ENCODE measurements around the gene HBG2.

Gene HBG2

GRCh38 chr11:5281596-5281995 lies 27.0 kb upstream of the HBG2 start:
- DNase-seq (ENCODE audit: low read depth): no peak
- H3K4me3 ChIP-seq (ENCODE audit: low read length): no peak overlapping the region
- no peak for TF ChIP-seq CTCF (IDR thresholded peaks at IDR 0.05; ENCODE audit: insufficient read depth, low read depth, low read length, missing control alignments)

- TF ChIP-seq CTCF (IDR thresholded peaks at IDR 0.05; ENCODE audit: insufficient read depth, low read depth, low read length, missing control alignments): no peak
- DNase-seq (ENCODE audit: low read depth): peak; percentile 99
- H3K4me3 ChIP-seq (ENCODE audit: low read length): no peak overlapping the region
These were observed 26.1 kb upstream of the HBG2 start for GRCh38 chr11:5280582-5281102.

GRCh38 chr11:5279471-5280090 lies 25.0 kb upstream of the HBG2 start:
- no peak for TF ChIP-seq CTCF (IDR thresholded peaks at IDR 0.05; ENCODE audit: insufficient read depth, low read depth, low read length, missing control alignments)
- DNase-seq (ENCODE audit: low read depth): no peak
- no peak overlapping the region for H3K4me3 ChIP-seq (ENCODE audit: low read length)

GRCh38 chr11:5277807-5278382 lies 23.3 kb upstream of the HBG2 start:
- TF ChIP-seq CTCF (IDR thresholded peaks at IDR 0.05; ENCODE audit: insufficient read depth, low read depth, low read length, missing control alignments): no peak
- DNase-seq (ENCODE audit: low read depth): no peak
- H3K4me3 ChIP-seq (ENCODE audit: low read length): no peak overlapping the region

GRCh38 chr11:5276697-5277096 lies 22.1 kb upstream of the HBG2 start:
- DNase-seq (ENCODE audit: low read depth): no peak
- TF ChIP-seq CTCF (IDR thresholded peaks at IDR 0.05; ENCODE audit: insufficient read depth, low read depth, low read length, missing control alignments): no peak

GRCh38 chr11:5275369-5276110 lies 21.0 kb upstream of the HBG2 start:
- TF ChIP-seq CTCF (IDR thresholded peaks at IDR 0.05; ENCODE audit: insufficient read depth, low read depth, low read length, missing control alignments): no peak
- no peak for DNase-seq (ENCODE audit: low read depth)

More at GRCh38 chr11:5276697-5277096, 22.1 kb upstream of the HBG2 start:
- H3K4me3 ChIP-seq (ENCODE audit: low read length): no peak overlapping the region

More at GRCh38 chr11:5275369-5276110, 21.0 kb upstream of the HBG2 start:
- no peak overlapping the region for H3K4me3 ChIP-seq (ENCODE audit: low read length)

All from epithelial cell of esophagus (primary cell).